Liver (tissue), 9 donors: Measurements from ENCODE around the gene CADM2. TPM values are rescaled to one million over a fixed set of nuclear protein-coding genes. Genes with fewer than 3 reads are reported as not detected.

Experiments
- DNase-seq: peaks from one replicate; pipeline ENCODE4 v3.0.0-alpha.2; 2017; ENCODE audit warnings: low spot score
- H3K27ac ChIP-seq, 2 donors: one replicate each; pipeline ENCODE4 v1.7.0; 2013; ENCODE audit warnings: inconsistent platforms in 2 of 2, low read length in 2 of 2, control low read depth in 1 of 2, low read depth in 1 of 2, mild to moderate bottlenecking in 1 of 2
- H3K27me3 ChIP-seq, 4 donors: one replicate each; pipeline versions ENCODE4 v1.6.1 to v1.7.0; 2013; ENCODE audit warnings: low read length in 3 of 4, inconsistent platforms in 1 of 4, mild to moderate bottlenecking in 1 of 4, moderate library complexity in 1 of 4; ENCODE audit not compliant: control insufficient read depth in 4 of 4, insufficient read depth in 4 of 4
- H3K36me3 ChIP-seq, 4 donors: one replicate each; pipeline versions ENCODE4 v1.6.1 to v1.7.0; 2013; ENCODE audit warnings: low read length in 3 of 4, mild to moderate bottlenecking in 3 of 4, low read depth in 1 of 4, moderate library complexity in 1 of 4; ENCODE audit not compliant: control insufficient read depth in 4 of 4, insufficient read depth in 3 of 4
- H3K4me1 ChIP-seq, 4 donors: one replicate each; pipeline versions ENCODE4 v1.6.1 to v1.7.0; 2013; ENCODE audit warnings: low read length in 3 of 4, mild to moderate bottlenecking in 3 of 4, moderate library complexity in 1 of 4; ENCODE audit not compliant: control insufficient read depth in 4 of 4, insufficient read depth in 4 of 4
- H3K4me3 ChIP-seq, 3 donors: one replicate each; pipeline versions ENCODE4 v1.6.1 to v1.7.0; 2013; ENCODE audit warnings: low read length in 3 of 3, control low read depth in 1 of 3, low read depth in 1 of 3, mild to moderate bottlenecking in 1 of 3
- H3K9ac ChIP-seq, 2 donors: one replicate each; pipeline ENCODE4 v1.7.0; 2013; ENCODE audit warnings: low read length in 2 of 2, mild to moderate bottlenecking in 2 of 2, moderate library complexity in 2 of 2, control low read depth in 1 of 2, low read depth in 1 of 2
- H3K9me3 ChIP-seq, 4 donors: one replicate each; pipeline versions ENCODE4 v1.6.1 to v1.7.0; 2013; ENCODE audit warnings: low read length in 3 of 4; ENCODE audit not compliant: control insufficient read depth in 4 of 4
- CTCF ChIP-seq: fragments of 150-350 bp; IDR thresholded peaks from 2 replicates; pipeline ENCODE4 v1.5.1; 2017; ENCODE audit warnings: improper control_type of control experiment, low read depth, low read length; ENCODE audit not compliant: missing input control
- EGR1 ChIP-seq, 2 donors: IDR thresholded peaks; 2 replicates each; pipeline ENCODE4 v1.6.1; 2016 to 2018; ENCODE audit warnings: antibody characterized with exemption in 2 of 2, low read depth in 2 of 2
- FOXA2 ChIP-seq: IDR thresholded peaks from 2 replicates; pipeline ENCODE4 v1.6.1; 2016; ENCODE audit warnings: antibody characterized with exemption
- GABPA ChIP-seq, 2 donors: IDR thresholded peaks in 1 of 2; conservative IDR thresholded peaks in 1 of 2; 2 replicates each; pipeline ENCODE4 v1.6.1; 2016; ENCODE audit warnings: antibody characterized with exemption in 2 of 2, mild to moderate bottlenecking in 1 of 2, moderate library complexity in 1 of 2
- HNF4A ChIP-seq, 2 donors: conservative IDR thresholded peaks; 2 replicates each; pipeline ENCODE4 v1.6.1; 2016; ENCODE audit warnings: antibody characterized with exemption in 2 of 2, mild to moderate bottlenecking in 2 of 2
- HNF4G ChIP-seq: IDR thresholded peaks from 2 replicates; pipeline ENCODE4 v1.6.1; 2016; ENCODE audit warnings: antibody characterized with exemption
- JUND ChIP-seq, 2 donors: IDR thresholded peaks; 2 replicates each; pipeline ENCODE4 v1.6.1; 2016; ENCODE audit warnings: antibody characterized with exemption in 2 of 2
- NR2F2 ChIP-seq: IDR thresholded peaks from 2 replicates; pipeline ENCODE4 v1.6.1; 2016; ENCODE audit warnings: antibody characterized with exemption
- RAD21 ChIP-seq, 2 donors: IDR thresholded peaks; 2 replicates each; pipeline ENCODE4 v1.6.1; 2016; ENCODE audit warnings: antibody characterized with exemption in 2 of 2, mild to moderate bottlenecking in 2 of 2
- RXRA ChIP-seq, 2 donors: IDR thresholded peaks; 2 replicates each; pipeline ENCODE4 v1.6.1; 2017 to 2018; ENCODE audit warnings: antibody characterized with exemption in 2 of 2, mild to moderate bottlenecking in 1 of 2
- SP1 ChIP-seq: IDR thresholded peaks from 2 replicates; pipeline ENCODE4 v1.6.1; 2018; ENCODE audit warnings: antibody characterized with exemption, mild to moderate bottlenecking
- TAF1 ChIP-seq: conservative IDR thresholded peaks from 2 replicates; pipeline ENCODE4 v1.6.1; 2016; ENCODE audit warnings: antibody characterized with exemption, mild to moderate bottlenecking
- YY1 ChIP-seq: IDR thresholded peaks from 2 replicates; pipeline ENCODE4 v1.6.1; 2016; ENCODE audit warnings: antibody characterized with exemption, mild to moderate bottlenecking
- WGBS: extraction: QIAGEN DNeasy Blood & Tissue Kit; methylation state at CpG from one replicate; pipeline ENCODE4 v1.1.7; 2013; 5-methylcytosine and 5-hydroxymethylcytosine counted together
- polyA plus RNA-seq, 2 donors: library from polyadenylated mRNA; stranded (reverse) in 1 of 2; unstranded in 1 of 2; fragments of 200-250 nt in 1 of 2; fragments of >200 nt in 1 of 2; fragmentation: Nextera tagmentation in 1 of 2; extraction: Ambion mirVana in 1 of 2; gene quantifications; one replicate each; pipeline versions ENCODE4 v1.2.1 to v1.2.3, GENCODE V29; 2013 to 2015
- total RNA-seq, 2 donors: library from RNA; depleted of rRNA; stranded (reverse); fragments of >200 nt; gene quantifications; one replicate each; pipeline ENCODE4 v1.2.3, GENCODE V29; 2014
- TF ChIP-seq, protein P1 (sequence below): IDR thresholded peaks from 2 replicates; pipeline ENCODE4 v1.6.1; 2016; ENCODE audit warnings: antibody characterized with exemption, mild to moderate bottlenecking
- TF ChIP-seq, protein P2 (sequence below): IDR thresholded peaks from 2 replicates; pipeline ENCODE4 v1.6.1; 2016; ENCODE audit warnings: antibody characterized with exemption
- TF ChIP-seq, protein P3 (sequence below): IDR thresholded peaks from 2 replicates; pipeline ENCODE4 v1.6.1; 2016; ENCODE audit warnings: antibody characterized with exemption
- donor health status: healthy.
- donor health status: healthy.
- donor health status: healthy.
- donor health status: healthy.
- donor health status: healthy.

Gene CADM2
- total and polyA plus RNA-seq, 4 donors, result 0.35 to 0.92 (median 0.51) TPM

GRCh38 chr3:84960581-84960980, 1.8 kb downstream of the CADM2 start:
- Histone ChIP-seq H3K36me3 (peaks cover 0 to 2% (median 0%) of the 10 kb centered on the region in 4 donors), H3K4me1 (peaks cover 7 to 17% (median 14%) of the 10 kb centered on the region in 4 donors), H3K27me3 (peaks cover 0 to 19% (median 8%) of the 10 kb centered on the region in 4 donors), H3K9me3 (no peaks in the 10 kb centered on the region), H3K4me3 (no peak overlapping the region), H3K27ac (no peak overlapping the region), H3K9ac (no peak overlapping the region)
- TF ChIP-seq, protein P1, sequence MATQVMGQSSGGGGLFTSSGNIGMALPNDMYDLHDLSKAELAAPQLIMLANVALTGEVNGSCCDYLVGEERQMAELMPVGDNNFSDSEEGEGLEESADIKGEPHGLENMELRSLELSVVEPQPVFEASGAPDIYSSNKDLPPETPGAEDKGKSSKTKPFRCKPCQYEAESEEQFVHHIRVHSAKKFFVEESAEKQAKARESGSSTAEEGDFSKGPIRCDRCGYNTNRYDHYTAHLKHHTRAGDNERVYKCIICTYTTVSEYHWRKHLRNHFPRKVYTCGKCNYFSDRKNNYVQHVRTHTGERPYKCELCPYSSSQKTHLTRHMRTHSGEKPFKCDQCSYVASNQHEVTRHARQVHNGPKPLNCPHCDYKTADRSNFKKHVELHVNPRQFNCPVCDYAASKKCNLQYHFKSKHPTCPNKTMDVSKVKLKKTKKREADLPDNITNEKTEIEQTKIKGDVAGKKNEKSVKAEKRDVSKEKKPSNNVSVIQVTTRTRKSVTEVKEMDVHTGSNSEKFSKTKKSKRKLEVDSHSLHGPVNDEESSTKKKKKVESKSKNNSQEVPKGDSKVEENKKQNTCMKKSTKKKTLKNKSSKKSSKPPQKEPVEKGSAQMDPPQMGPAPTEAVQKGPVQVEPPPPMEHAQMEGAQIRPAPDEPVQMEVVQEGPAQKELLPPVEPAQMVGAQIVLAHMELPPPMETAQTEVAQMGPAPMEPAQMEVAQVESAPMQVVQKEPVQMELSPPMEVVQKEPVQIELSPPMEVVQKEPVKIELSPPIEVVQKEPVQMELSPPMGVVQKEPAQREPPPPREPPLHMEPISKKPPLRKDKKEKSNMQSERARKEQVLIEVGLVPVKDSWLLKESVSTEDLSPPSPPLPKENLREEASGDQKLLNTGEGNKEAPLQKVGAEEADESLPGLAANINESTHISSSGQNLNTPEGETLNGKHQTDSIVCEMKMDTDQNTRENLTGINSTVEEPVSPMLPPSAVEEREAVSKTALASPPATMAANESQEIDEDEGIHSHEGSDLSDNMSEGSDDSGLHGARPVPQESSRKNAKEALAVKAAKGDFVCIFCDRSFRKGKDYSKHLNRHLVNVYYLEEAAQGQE, result no peak
- TF ChIP-seq JUND (IDR thresholded peaks at IDR 0.05) (no peak), SP1 (no peak), FOXA2 (no peak)
- DNase-seq, result no peak
- 6% methylated on average over 12 of the region's 12 CpGs for WGBS

- peaks cover 7 to 17% (median 14%) of the 10 kb centered on the region in 4 donors for H3K4me1 ChIP-seq
- no peak for DNase-seq
- H3K27me3 ChIP-seq, result peaks cover 0 to 19% (median 8%) of the 10 kb centered on the region in 4 donors
- H3K4me3 ChIP-seq, result no peak overlapping the region
- 10% methylated on average over 7 of the region's 7 CpGs for WGBS
- H3K9me3 ChIP-seq, result no peaks in the 10 kb centered on the region
- no peak overlapping the region for H3K27ac ChIP-seq
- TF ChIP-seq CTCF (no peak), EGR1 (IDR thresholded peaks at IDR 0.05; ENCODE audit: low read depth in 2 of 2) (no peak)
- TF ChIP-seq, protein P2, sequence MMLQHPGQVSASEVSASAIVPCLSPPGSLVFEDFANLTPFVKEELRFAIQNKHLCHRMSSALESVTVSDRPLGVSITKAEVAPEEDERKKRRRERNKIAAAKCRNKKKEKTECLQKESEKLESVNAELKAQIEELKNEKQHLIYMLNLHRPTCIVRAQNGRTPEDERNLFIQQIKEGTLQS, result no peak
- no peak overlapping the region for H3K9ac ChIP-seq
- H3K36me3 ChIP-seq, result peaks cover 0 to 2% (median 0%) of the 10 kb centered on the region in 4 donors
These were observed 2.2 kb downstream of the CADM2 start for GRCh38 chr3:84961011-84961410.

GRCh38 chr3:84961521-84962255, 2.9 kb downstream of the CADM2 start:
- H3K9ac ChIP-seq, result no peak overlapping the region
- TF ChIP-seq NR2F2 (no peak), RXRA (IDR thresholded peaks at IDR 0.05) (no peak), TAF1 (no peak), SP1 (no peak), FOXA2 (no peak), RAD21 (IDR thresholded peaks at IDR 0.05) (no peak), HNF4A (conservative IDR thresholded peaks at IDR 0.05) (no peak), YY1 (no peak), HNF4G (no peak), GABPA (IDR thresholded peaks at IDR 0.05 in 1 of 2, conservative IDR thresholded peaks at IDR 0.05 in 1 of 2) (no peak)
- TF ChIP-seq, protein P3, sequence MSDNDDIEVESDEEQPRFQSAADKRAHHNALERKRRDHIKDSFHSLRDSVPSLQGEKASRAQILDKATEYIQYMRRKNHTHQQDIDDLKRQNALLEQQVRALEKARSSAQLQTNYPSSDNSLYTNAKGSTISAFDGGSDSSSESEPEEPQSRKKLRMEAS, result no peak
- TF ChIP-seq, protein P1, result no peak
- TF ChIP-seq, protein P2, result no peak

More at GRCh38 chr3:84961521-84962255, 2.9 kb downstream of the CADM2 start:
- peaks cover 0 to 2% (median 0%) of the 10 kb centered on the region in 4 donors for H3K36me3 ChIP-seq
- H3K27me3 ChIP-seq, result peaks cover 0 to 19% (median 8%) of the 10 kb centered on the region in 4 donors
- no peak overlapping the region for H3K27ac ChIP-seq
- 14% methylated on average over 23 of the region's 23 CpGs for WGBS
- no peak for DNase-seq
- H3K4me1 ChIP-seq, result peaks cover 7 to 17% (median 14%) of the 10 kb centered on the region in 4 donors
- H3K4me3 ChIP-seq, result peak overlapping the region in 1 of 3 donors; percentile 4
- no peaks in the 10 kb centered on the region for H3K9me3 ChIP-seq
